ENCODE results near the gene SLC25A26.

Gene SLC25A26

GRCh38 chr3:66348704-66349103, 127.9 kb downstream of the SLC25A26 start:
- H3K27ac ChIP-seq (ENCODE audit: low read depth, low read length) = no peak overlapping the region
- no peak overlapping the region for H3K4me3 ChIP-seq (ENCODE audit: low read depth, low read length)
- H3K27me3 ChIP-seq (ENCODE audit: control insufficient read depth, insufficient read depth, low read length) = no peaks in the 10 kb centered on the region
- H3K9me3 ChIP-seq (ENCODE audit: control insufficient read depth, insufficient read depth, low read depth, low read length) = no peaks in the 10 kb centered on the region
- no peaks in the 10 kb centered on the region for H3K36me3 ChIP-seq (ENCODE audit: control insufficient read depth, insufficient read depth, low read length)
- H3K9ac ChIP-seq (ENCODE audit: low read length) = no peak overlapping the region
- peaks cover 13% of the 10 kb centered on the region for H3K4me1 ChIP-seq (ENCODE audit: control insufficient read depth, insufficient read depth, low read length)

GRCh38 chr3:66350601-66351000, 129.8 kb downstream of the SLC25A26 start:
- no peak overlapping the region for H3K4me3 ChIP-seq (ENCODE audit: low read depth, low read length)
- no peak overlapping the region for H3K9ac ChIP-seq (ENCODE audit: low read length)
- no peaks in the 10 kb centered on the region for H3K36me3 ChIP-seq (ENCODE audit: control insufficient read depth, insufficient read depth, low read length)
- H3K27ac ChIP-seq (ENCODE audit: low read depth, low read length) = no peak overlapping the region
- H3K27me3 ChIP-seq (ENCODE audit: control insufficient read depth, insufficient read depth, low read length) = no peaks in the 10 kb centered on the region
- no peaks in the 10 kb centered on the region for H3K9me3 ChIP-seq (ENCODE audit: control insufficient read depth, insufficient read depth, low read depth, low read length)
- peaks cover 7% of the 10 kb centered on the region; the same call in 1 of the 2 replicates for H3K4me1 ChIP-seq (ENCODE audit: control insufficient read depth, insufficient read depth, low read length)

DNA sequence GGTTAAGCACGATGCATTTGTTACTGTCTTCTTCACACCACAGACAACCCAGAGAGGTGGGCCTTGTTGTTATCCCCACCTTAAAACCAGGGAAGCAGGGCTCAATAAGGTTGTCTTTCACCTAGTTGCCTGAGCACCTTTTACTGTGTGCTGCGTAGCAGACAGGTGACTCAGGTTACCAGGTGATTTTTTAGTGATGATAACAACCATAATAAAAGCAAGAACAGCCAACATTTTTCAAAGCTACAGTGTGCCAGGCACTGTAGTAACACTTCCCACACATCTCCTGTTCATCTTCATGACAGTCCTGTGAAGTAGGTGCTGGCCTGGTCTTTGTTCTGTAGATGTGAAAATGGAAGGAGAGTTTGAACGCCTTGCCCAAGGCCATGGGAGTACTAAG, 132.2 kb downstream of the SLC25A26 start:
- peaks cover 7% of the 10 kb centered on the region; the same call in 1 of the 2 replicates for H3K4me1 ChIP-seq (ENCODE audit: control insufficient read depth, insufficient read depth, low read length)
- H3K36me3 ChIP-seq (ENCODE audit: control insufficient read depth, insufficient read depth, low read length) = no peaks in the 10 kb centered on the region
- no peak overlapping the region for H3K4me3 ChIP-seq (ENCODE audit: low read depth, low read length)
- H3K9ac ChIP-seq (ENCODE audit: low read length) = no peak overlapping the region
- no peaks in the 10 kb centered on the region for H3K27me3 ChIP-seq (ENCODE audit: control insufficient read depth, insufficient read depth, low read length)
- H3K9me3 ChIP-seq (ENCODE audit: control insufficient read depth, insufficient read depth, low read depth, low read length) = no peaks in the 10 kb centered on the region
- H3K27ac ChIP-seq (ENCODE audit: low read depth, low read length) = no peak overlapping the region

- Histone ChIP-seq H3K9me3 (ENCODE audit: control insufficient read depth, insufficient read depth, low read depth, low read length) (no peaks in the 10 kb centered on the region), H3K27ac (ENCODE audit: low read depth, low read length) (no peak overlapping the region), H3K27me3 (ENCODE audit: control insufficient read depth, insufficient read depth, low read length) (no peaks in the 10 kb centered on the region), H3K4me1 (ENCODE audit: control insufficient read depth, insufficient read depth, low read length) (peaks cover 7% of the 10 kb centered on the region; the same call in 1 of the 2 replicates), H3K4me3 (ENCODE audit: low read depth, low read length) (no peak overlapping the region), H3K9ac (ENCODE audit: low read length) (no peak overlapping the region), H3K36me3 (ENCODE audit: control insufficient read depth, insufficient read depth, low read length) (no peaks in the 10 kb centered on the region)
Observed at GRCh38 chr3:66353530-66353929, 132.7 kb downstream of the SLC25A26 start.

DNA sequence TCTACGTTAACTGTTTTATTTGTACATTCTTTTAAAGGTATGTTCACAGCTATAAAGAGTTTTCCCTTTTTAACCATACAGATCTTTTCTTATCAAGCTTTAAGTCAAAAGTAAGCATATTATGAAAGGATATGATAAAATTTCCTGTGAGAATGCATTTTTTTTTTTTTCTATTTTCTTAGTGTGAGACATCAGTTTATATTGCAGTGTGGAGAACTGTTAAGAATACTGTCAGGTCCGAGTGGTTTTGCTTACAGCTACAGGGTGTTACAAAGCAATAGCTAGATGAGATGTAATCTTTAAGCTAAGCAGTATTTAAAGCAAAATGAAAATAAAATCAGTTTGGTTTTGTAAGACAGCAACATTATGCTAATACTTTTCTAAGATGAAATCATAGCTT, 133.2 kb downstream of the SLC25A26 start:
- H3K4me1 ChIP-seq (ENCODE audit: control insufficient read depth, insufficient read depth, low read length) = peaks cover 7% of the 10 kb centered on the region; the same call in 1 of the 2 replicates
- H3K9ac ChIP-seq (ENCODE audit: low read length) = no peak overlapping the region
- no peak overlapping the region for H3K27ac ChIP-seq (ENCODE audit: low read depth, low read length)
- H3K27me3 ChIP-seq (ENCODE audit: control insufficient read depth, insufficient read depth, low read length) = no peaks in the 10 kb centered on the region
- no peaks in the 10 kb centered on the region for H3K9me3 ChIP-seq (ENCODE audit: control insufficient read depth, insufficient read depth, low read depth, low read length)
- H3K4me3 ChIP-seq (ENCODE audit: low read depth, low read length) = no peak overlapping the region
- no peaks in the 10 kb centered on the region for H3K36me3 ChIP-seq (ENCODE audit: control insufficient read depth, insufficient read depth, low read length)

DNA sequence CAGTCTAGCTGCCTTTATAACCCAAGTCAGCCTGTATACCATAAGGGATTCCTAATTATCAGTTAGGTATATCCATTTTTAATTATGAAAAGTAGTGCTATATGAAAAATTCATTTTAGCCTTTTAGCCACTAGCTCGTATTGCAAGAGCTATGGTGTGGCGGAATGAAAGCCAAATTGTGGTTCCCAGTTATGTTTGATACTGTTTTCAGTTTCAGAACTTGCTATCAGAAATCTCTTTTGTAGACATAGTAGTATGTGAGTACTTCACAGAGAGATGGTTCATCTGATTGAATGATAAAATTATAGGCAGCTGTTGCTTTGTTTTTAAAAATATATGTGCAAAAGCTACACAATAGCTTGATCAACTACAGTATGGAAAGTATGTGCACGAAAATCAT, 134.6 kb downstream of the SLC25A26 start:
- Histone ChIP-seq H3K27me3 (ENCODE audit: control insufficient read depth, insufficient read depth, low read length) (no peaks in the 10 kb centered on the region), H3K4me1 (ENCODE audit: control insufficient read depth, insufficient read depth, low read length) (peaks cover 7% of the 10 kb centered on the region; the same call in 1 of the 2 replicates), H3K9ac (ENCODE audit: low read length) (no peak overlapping the region), H3K9me3 (ENCODE audit: control insufficient read depth, insufficient read depth, low read depth, low read length) (no peaks in the 10 kb centered on the region), H3K36me3 (ENCODE audit: control insufficient read depth, insufficient read depth, low read length) (no peaks in the 10 kb centered on the region), H3K27ac (ENCODE audit: low read depth, low read length) (no peak overlapping the region), H3K4me3 (ENCODE audit: low read depth, low read length) (no peak overlapping the region)

DNA sequence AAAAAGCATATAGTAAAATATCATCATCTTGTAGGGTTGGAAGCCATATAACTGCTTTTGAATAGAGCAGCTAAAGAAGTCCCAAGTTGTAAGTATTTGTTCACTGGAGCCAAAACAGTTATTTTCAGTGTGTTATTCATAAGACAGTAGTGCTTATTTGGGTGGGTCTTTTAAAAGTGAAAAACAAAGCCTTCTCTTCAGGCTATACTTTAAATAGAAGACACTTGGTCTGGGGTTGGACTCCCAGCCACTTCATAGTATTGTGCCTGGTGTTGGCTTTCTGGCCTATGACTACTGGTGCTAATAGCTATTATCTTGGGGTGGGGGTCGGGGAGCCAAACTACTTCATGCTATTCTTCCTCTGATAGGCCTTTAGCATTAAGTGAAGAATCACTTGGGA, 135.2 kb downstream of the SLC25A26 start:
- peaks cover 7% of the 10 kb centered on the region; the same call in 1 of the 2 replicates for H3K4me1 ChIP-seq (ENCODE audit: control insufficient read depth, insufficient read depth, low read length)
- H3K27me3 ChIP-seq (ENCODE audit: control insufficient read depth, insufficient read depth, low read length) = no peaks in the 10 kb centered on the region
- H3K9me3 ChIP-seq (ENCODE audit: control insufficient read depth, insufficient read depth, low read depth, low read length) = no peaks in the 10 kb centered on the region
- no peak overlapping the region for H3K27ac ChIP-seq (ENCODE audit: low read depth, low read length)
- no peak overlapping the region for H3K9ac ChIP-seq (ENCODE audit: low read length)
- no peaks in the 10 kb centered on the region for H3K36me3 ChIP-seq (ENCODE audit: control insufficient read depth, insufficient read depth, low read length)
- no peak overlapping the region for H3K4me3 ChIP-seq (ENCODE audit: low read depth, low read length)

DNA sequence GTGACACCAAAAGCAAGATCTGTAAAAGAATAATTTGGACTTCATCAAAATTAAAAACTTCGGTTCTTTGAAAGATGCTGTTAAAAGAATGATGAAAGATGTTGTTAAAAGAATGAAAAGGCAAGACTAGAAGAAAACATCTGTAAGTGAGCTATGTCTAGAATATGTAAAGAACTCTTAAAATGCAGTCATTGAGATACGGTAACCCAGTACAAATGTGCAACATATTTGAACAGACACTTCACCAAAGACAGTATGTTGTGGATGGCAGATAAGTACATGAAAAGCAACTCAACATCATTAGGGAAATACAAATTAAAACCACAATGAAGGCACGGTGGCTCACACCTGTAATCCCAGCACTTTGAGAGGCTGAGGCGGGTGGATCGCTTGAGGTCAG, 140.6 kb downstream of the SLC25A26 start:
- no peak overlapping the region for H3K4me3 ChIP-seq (ENCODE audit: low read depth, low read length)
- no peaks in the 10 kb centered on the region for H3K9me3 ChIP-seq (ENCODE audit: control insufficient read depth, insufficient read depth, low read depth, low read length)
- no peak overlapping the region for H3K9ac ChIP-seq (ENCODE audit: low read length)
- H3K36me3 ChIP-seq (ENCODE audit: control insufficient read depth, insufficient read depth, low read length) = no peaks in the 10 kb centered on the region
- H3K4me1 ChIP-seq (ENCODE audit: control insufficient read depth, insufficient read depth, low read length) = peaks cover 20% of the 10 kb centered on the region
- H3K27ac ChIP-seq (ENCODE audit: low read depth, low read length) = no peak overlapping the region
- H3K27me3 ChIP-seq (ENCODE audit: control insufficient read depth, insufficient read depth, low read length) = no peaks in the 10 kb centered on the region

GRCh38 chr3:66362541-66362941, 141.7 kb downstream of the SLC25A26 start:
- no peak overlapping the region for H3K27ac ChIP-seq (ENCODE audit: low read depth, low read length)
- no peaks in the 10 kb centered on the region for H3K9me3 ChIP-seq (ENCODE audit: control insufficient read depth, insufficient read depth, low read depth, low read length)
- H3K36me3 ChIP-seq (ENCODE audit: control insufficient read depth, insufficient read depth, low read length) = no peaks in the 10 kb centered on the region
- H3K9ac ChIP-seq (ENCODE audit: low read length) = no peak overlapping the region
- peaks cover 20% of the 10 kb centered on the region for H3K4me1 ChIP-seq (ENCODE audit: control insufficient read depth, insufficient read depth, low read length)
- no peaks in the 10 kb centered on the region for H3K27me3 ChIP-seq (ENCODE audit: control insufficient read depth, insufficient read depth, low read length)
- no peak overlapping the region for H3K4me3 ChIP-seq (ENCODE audit: low read depth, low read length)

- no peaks in the 10 kb centered on the region for H3K27me3 ChIP-seq (ENCODE audit: control insufficient read depth, insufficient read depth, low read length)
- no peak overlapping the region for H3K27ac ChIP-seq (ENCODE audit: low read depth, low read length)
- no peak overlapping the region for H3K9ac ChIP-seq (ENCODE audit: low read length)
- H3K4me3 ChIP-seq (ENCODE audit: low read depth, low read length) = no peak overlapping the region
- no peaks in the 10 kb centered on the region for H3K36me3 ChIP-seq (ENCODE audit: control insufficient read depth, insufficient read depth, low read length)
- H3K9me3 ChIP-seq (ENCODE audit: control insufficient read depth, insufficient read depth, low read depth, low read length) = no peaks in the 10 kb centered on the region
- peaks cover 20% of the 10 kb centered on the region for H3K4me1 ChIP-seq (ENCODE audit: control insufficient read depth, insufficient read depth, low read length)
Observed at GRCh38 chr3:66363148-66363547, 142.3 kb downstream of the SLC25A26 start.

GRCh38 chr3:66365080-66365479, 144.3 kb downstream of the SLC25A26 start:
- H3K4me3 ChIP-seq (ENCODE audit: low read depth, low read length) = no peak overlapping the region
- peaks cover 20% of the 10 kb centered on the region for H3K4me1 ChIP-seq (ENCODE audit: control insufficient read depth, insufficient read depth, low read length)
- no peak overlapping the region for H3K9ac ChIP-seq (ENCODE audit: low read length)
- H3K27me3 ChIP-seq (ENCODE audit: control insufficient read depth, insufficient read depth, low read length) = no peaks in the 10 kb centered on the region
- H3K36me3 ChIP-seq (ENCODE audit: control insufficient read depth, insufficient read depth, low read length) = no peaks in the 10 kb centered on the region
- H3K9me3 ChIP-seq (ENCODE audit: control insufficient read depth, insufficient read depth, low read depth, low read length) = no peaks in the 10 kb centered on the region
- H3K27ac ChIP-seq (ENCODE audit: low read depth, low read length) = no peak overlapping the region

DNA sequence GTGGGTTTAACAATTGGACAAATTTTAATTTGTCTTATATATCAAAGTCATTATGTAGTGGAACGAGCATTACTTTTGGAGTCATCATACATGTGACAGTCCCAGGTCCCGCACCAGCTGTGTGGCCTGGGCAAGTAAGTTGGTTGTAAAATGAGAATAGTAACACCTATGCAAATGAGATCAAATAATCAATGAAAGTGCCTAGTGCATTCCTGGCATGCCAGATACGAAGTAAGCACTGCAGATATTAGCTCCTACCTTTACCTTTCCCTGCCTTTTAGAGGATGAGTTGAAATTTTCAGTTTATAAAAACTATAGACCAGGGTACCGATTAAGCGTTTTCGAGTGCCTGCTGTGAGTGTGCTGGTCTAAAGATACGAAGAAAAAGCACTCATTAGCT, 145.9 kb downstream of the SLC25A26 start:
- Histone ChIP-seq H3K27ac (ENCODE audit: low read depth, low read length) (no peak overlapping the region), H3K9ac (ENCODE audit: low read length) (no peak overlapping the region), H3K4me1 (ENCODE audit: control insufficient read depth, insufficient read depth, low read length) (peaks cover 20% of the 10 kb centered on the region), H3K27me3 (ENCODE audit: control insufficient read depth, insufficient read depth, low read length) (no peaks in the 10 kb centered on the region), H3K4me3 (ENCODE audit: low read depth, low read length) (no peak overlapping the region), H3K9me3 (ENCODE audit: control insufficient read depth, insufficient read depth, low read depth, low read length) (no peaks in the 10 kb centered on the region), H3K36me3 (ENCODE audit: control insufficient read depth, insufficient read depth, low read length) (no peaks in the 10 kb centered on the region)

Measured in HUES6 (cell line).